ENCODE data around the gene CCDC89. TPM values are rescaled to one million over a fixed set of nuclear protein-coding genes. Genes with fewer than 3 reads are reported as not detected.
"Not testable (repeated sequence)": the region's sequence is repeated elsewhere in the genome, so short reads cannot be mapped to it uniquely, and the experiment has no call there.

The CCDC89 gene
- total RNA-seq, 1 donor from 2014 or later: under 0.01 TPM

- not testable (repeated sequence) for DNase-seq (ENCODE audit: low read depth in 2 of 2)
Observed at GRCh38 chr11:85654343-85654742, 31.7 kb downstream of the CCDC89 start.

DNA sequence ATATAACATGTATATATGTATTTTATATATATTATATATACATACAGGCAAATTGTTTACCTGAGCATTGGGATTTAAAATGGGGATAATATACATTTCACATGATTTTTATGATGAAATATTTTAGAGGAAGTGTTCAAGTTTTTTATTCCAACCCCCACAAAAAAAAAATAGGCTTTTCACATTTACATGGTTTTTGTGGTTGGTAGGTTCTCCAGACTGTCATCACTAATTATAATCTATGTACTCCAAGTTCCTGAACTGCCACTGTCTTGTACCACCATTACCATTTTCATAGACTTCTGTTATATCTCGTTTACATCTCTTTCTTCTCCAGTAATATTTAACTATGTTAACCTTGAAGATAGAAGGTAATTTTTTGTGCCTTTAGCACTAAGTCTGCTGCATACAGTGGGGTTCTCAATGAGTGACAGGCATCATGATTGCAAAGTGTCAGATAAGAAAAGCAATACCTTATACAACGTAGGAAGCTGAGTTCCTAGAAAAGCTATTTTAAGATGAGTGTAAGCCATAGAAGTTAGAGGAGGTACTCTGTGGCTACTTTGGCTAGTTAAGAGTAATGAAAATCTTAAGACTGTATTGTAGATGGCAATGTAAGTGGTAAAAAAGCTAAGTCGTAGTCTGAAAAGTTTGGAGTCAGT is 33.1 kb downstream of the CCDC89 start:
- DNase-seq (ENCODE audit: low read depth in 2 of 2): no peak

DNA sequence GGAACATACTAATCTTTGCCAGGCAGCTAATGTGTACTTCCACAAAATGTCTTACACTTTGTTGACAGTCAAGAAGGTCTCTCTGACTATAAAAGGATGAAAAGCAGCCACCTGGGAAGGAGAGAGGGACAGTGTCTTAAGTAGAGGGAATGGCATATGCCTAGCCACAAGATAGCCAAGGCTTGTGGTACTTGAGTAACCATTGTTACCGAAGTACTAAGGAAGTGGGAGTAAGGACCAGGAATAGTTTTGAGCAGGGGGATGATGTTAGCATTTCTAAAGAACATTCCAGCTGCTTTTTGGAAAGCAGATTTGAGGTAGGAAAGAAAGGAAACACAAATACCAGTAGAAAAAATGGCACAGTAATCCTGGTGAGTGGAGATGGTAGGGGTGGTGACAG is 34.9 kb downstream of the CCDC89 start:
- DNase-seq (ENCODE audit: low read depth in 2 of 2): no peak

DNA sequence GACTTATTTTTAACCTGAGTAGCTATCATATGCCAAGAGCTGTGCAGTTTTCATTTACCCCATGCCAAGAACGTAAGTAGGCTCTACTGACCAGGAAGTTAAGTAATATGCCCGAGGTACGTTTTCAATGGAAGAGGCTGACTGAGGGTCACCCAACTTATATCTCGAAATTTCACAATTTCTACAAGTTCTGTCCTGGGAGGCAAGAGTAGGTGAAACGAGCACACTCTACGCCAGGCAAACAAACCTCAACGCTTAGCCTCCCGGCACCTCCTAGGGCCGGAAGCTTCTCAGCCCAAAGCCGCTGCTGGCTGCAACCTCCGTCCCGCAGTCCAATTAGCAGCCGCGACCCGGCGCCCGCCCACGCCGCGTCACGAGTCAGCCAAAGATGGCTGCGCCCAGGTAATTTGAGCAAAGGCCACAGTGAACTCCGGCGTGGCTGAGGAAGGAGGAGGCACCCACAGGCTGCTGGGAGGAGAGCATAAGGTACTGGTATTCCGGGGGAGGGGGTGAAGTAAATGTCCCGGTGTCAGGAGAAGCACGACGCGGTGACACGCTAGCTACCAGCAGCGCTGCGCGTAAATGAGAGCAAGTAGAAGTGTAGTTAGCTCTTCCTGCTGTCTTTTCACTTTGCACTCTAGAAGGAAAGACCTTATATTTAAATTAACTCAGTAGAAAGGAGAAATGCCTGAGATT is 38.2 kb downstream of the CCDC89 start, which contains the start of gene TMEM126A:
TMEM126A (plus strand) TSS at position 364 of the 696 bp plus-strand sequence. CDS start 2,289 bp downstream, outside the sequence.
- peak; percentile 81 to 83 for DNase-seq (ENCODE audit: low read depth in 2 of 2)

DNA sequence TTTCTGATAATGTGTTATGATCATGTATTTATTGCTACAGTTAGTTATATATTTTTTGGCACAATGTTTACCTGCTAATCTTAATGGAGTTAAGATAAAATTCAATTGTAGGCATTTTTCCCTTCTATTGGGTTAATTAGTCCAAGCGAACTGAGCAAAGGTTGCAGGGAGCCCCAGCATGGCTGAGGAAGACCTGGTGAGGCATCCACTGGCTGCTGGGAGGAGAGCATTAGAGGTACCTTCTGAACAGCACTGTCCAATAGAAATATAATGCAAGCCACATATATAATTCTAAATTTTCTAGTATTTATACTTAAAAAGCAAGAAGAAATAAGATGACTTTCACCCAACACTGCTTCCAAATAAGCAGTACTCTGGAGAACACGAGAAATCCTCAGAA is 38.9 kb downstream of the CCDC89 start:
- DNase-seq (ENCODE audit: low read depth in 2 of 2): no peak

GRCh38 chr11:85643191-85643614 is 42.8 kb downstream of the CCDC89 start:
- DNase-seq (ENCODE audit: low read depth in 2 of 2): no peak

DNA sequence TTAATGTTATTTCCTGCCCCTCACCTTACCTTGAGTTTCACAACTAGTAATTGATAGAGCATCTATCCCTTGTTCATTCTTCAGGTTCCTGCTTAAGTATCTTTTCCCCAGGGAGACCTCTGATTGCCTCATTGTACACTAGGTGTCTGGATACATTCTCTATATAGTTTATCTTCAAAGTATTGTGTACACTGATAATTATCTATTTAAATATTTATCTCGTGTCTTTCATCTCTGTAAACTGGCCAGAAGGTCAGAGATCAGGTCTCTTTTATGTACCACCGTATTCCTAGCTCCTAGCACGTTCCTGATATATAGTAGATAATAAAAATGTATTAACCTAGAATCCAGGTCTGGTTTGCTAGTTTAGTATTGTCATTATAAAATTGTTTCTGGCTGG is 51.2 kb downstream of the CCDC89 start:
- no peak for DNase-seq (ENCODE audit: low read depth in 2 of 2)

Other genes starting within 250 kb of the CCDC89 start
- gene DLG2, start 58.9 kb downstream of the CCDC89 start, total RNA-seq: 0.40 and 0.44 TPM in 2 replicates
- gene TMEM126B, start 57.6 kb downstream of the CCDC89 start, total RNA-seq: 35.5 and 43.8 TPM in 2 replicates
- gene TMEM126A, start 38.2 kb downstream of the CCDC89 start, total RNA-seq: 32.9 and 34.9 TPM in 2 replicates
- gene CREBZF, start 21.1 kb downstream of the CCDC89 start, total RNA-seq: 16.3 and 22.4 TPM in 2 replicates
- gene SYTL2, start 124.9 kb upstream of the CCDC89 start, total RNA-seq: under 0.01 and 0.20 TPM in 2 replicates
- gene CCDC83, start 169.2 kb upstream of the CCDC89 start, total RNA-seq: not detected in 2 replicates

Measured in lung microvascular endothelial cell (primary cell).